HT-29 (cell line): ENCODE results near the gene DQX1. TPM values are rescaled to one million over a fixed set of nuclear protein-coding genes. Genes with fewer than 3 reads are reported as not detected.

Experiments used
- total RNA-seq: library from RNA; depleted of rRNA; stranded (reverse); fragments of >200 nt; shearing (Covaris generic); gene quantifications from 2 replicates; pipeline ENCODE4 v1.2.3, GENCODE V29; 2014; rRNA removed

DQX1 gene
- total RNA-seq, 1 experiment from 2014 or later, result 1.3 TPM

Other genes starting within 250 kb of the DQX1 start
- 0.36 TPM in 1 of 2 replicates, not detected in the other for gene SLC4A5, start 182.8 kb downstream of the DQX1 start, total RNA-seq
- gene DCTN1, start 145.9 kb downstream of the DQX1 start, total RNA-seq, result 48.7 and 52.5 TPM in 2 replicates
- gene C2orf81, start 104.6 kb downstream of the DQX1 start, total RNA-seq, result 3.2 and 3.9 TPM in 2 replicates
- gene WDR54, start 104.5 kb downstream of the DQX1 start, total RNA-seq, result 50.8 and 52.3 TPM in 2 replicates
- 115 and 128 TPM in 2 replicates for gene RTKN, start 84.3 kb downstream of the DQX1 start, total RNA-seq
- gene INO80B, start 71.1 kb downstream of the DQX1 start, total RNA-seq, result 26.0 and 34.6 TPM in 2 replicates
- gene WBP1, start 67.8 kb downstream of the DQX1 start, total RNA-seq, result 71.2 and 76.1 TPM in 2 replicates
- gene MOGS, start 60.8 kb downstream of the DQX1 start, total RNA-seq, result 84.7 and 91.9 TPM in 2 replicates
- gene MRPL53, start 53.6 kb downstream of the DQX1 start, total RNA-seq, result 39.4 and 55.2 TPM in 2 replicates
- gene CCDC142, start 43.2 kb downstream of the DQX1 start, total RNA-seq, result 26.7 and 31.9 TPM in 2 replicates
- gene TTC31, start 43.1 kb downstream of the DQX1 start, total RNA-seq, result 12.8 and 13.4 TPM in 2 replicates
- gene LBX2, start 26.6 kb downstream of the DQX1 start, total RNA-seq, result 4.8 and 5.0 TPM in 2 replicates
- gene PCGF1, start 18.5 kb downstream of the DQX1 start, total RNA-seq, result 17.2 and 20.1 TPM in 2 replicates
- 0.08 TPM in 1 of 2 replicates, not detected in the other for gene TLX2, start 11.8 kb downstream of the DQX1 start, total RNA-seq
- gene AUP1, start 3.5 kb upstream of the DQX1 start, total RNA-seq, result 222 and 224 TPM in 2 replicates
- gene HTRA2, start 3.7 kb upstream of the DQX1 start, total RNA-seq, result 44.7 and 49.2 TPM in 2 replicates
- 0.74 and 2.2 TPM in 2 replicates for gene LOXL3, start 27.7 kb upstream of the DQX1 start, total RNA-seq
- 17.9 and 18.3 TPM in 2 replicates for gene DOK1, start 28.5 kb upstream of the DQX1 start, total RNA-seq
- not detected in 2 replicates for gene M1AP, start 122.1 kb upstream of the DQX1 start, total RNA-seq
- 0.76 and 2.5 TPM in 2 replicates for gene SEMA4F, start 128.0 kb upstream of the DQX1 start, total RNA-seq